Liver (tissue), 9 donors: ENCODE data around the gene TAF8. TPM values are rescaled to one million over a fixed set of nuclear protein-coding genes. Genes with fewer than 3 reads are reported as not detected.
A peak's percentile ranks its signal among the peaks of the same experiment; 100 is the strongest.

Experiments used
- DNase-seq: peaks from one replicate; pipeline ENCODE4 v3.0.0-alpha.2; 2017; ENCODE audit warnings: low spot score
- H3K27ac ChIP-seq, 2 donors: one replicate each; pipeline ENCODE4 v1.7.0; 2013; ENCODE audit warnings: inconsistent platforms in 2 of 2, low read length in 2 of 2, control low read depth in 1 of 2, low read depth in 1 of 2, mild to moderate bottlenecking in 1 of 2
- H3K27me3 ChIP-seq, 4 donors: one replicate each; pipeline versions ENCODE4 v1.6.1 to v1.7.0; 2013; ENCODE audit warnings: low read length in 3 of 4, inconsistent platforms in 1 of 4, mild to moderate bottlenecking in 1 of 4, moderate library complexity in 1 of 4; ENCODE audit not compliant: control insufficient read depth in 4 of 4, insufficient read depth in 4 of 4
- H3K36me3 ChIP-seq, 4 donors: one replicate each; pipeline versions ENCODE4 v1.6.1 to v1.7.0; 2013; ENCODE audit warnings: low read length in 3 of 4, mild to moderate bottlenecking in 3 of 4, low read depth in 1 of 4, moderate library complexity in 1 of 4; ENCODE audit not compliant: control insufficient read depth in 4 of 4, insufficient read depth in 3 of 4
- H3K4me1 ChIP-seq, 4 donors: one replicate each; pipeline versions ENCODE4 v1.6.1 to v1.7.0; 2013; ENCODE audit warnings: low read length in 3 of 4, mild to moderate bottlenecking in 3 of 4, moderate library complexity in 1 of 4; ENCODE audit not compliant: control insufficient read depth in 4 of 4, insufficient read depth in 4 of 4
- H3K4me3 ChIP-seq, 3 donors: one replicate each; pipeline versions ENCODE4 v1.6.1 to v1.7.0; 2013; ENCODE audit warnings: low read length in 3 of 3, control low read depth in 1 of 3, low read depth in 1 of 3, mild to moderate bottlenecking in 1 of 3
- H3K9ac ChIP-seq, 2 donors: one replicate each; pipeline ENCODE4 v1.7.0; 2013; ENCODE audit warnings: low read length in 2 of 2, mild to moderate bottlenecking in 2 of 2, moderate library complexity in 2 of 2, control low read depth in 1 of 2, low read depth in 1 of 2
- H3K9me3 ChIP-seq, 4 donors: one replicate each; pipeline versions ENCODE4 v1.6.1 to v1.7.0; 2013; ENCODE audit warnings: low read length in 3 of 4; ENCODE audit not compliant: control insufficient read depth in 4 of 4
- CTCF ChIP-seq: fragments of 150-350 bp; IDR thresholded peaks from 2 replicates; pipeline ENCODE4 v1.5.1; 2017; ENCODE audit warnings: improper control_type of control experiment, low read depth, low read length; ENCODE audit not compliant: missing input control
- EGR1 ChIP-seq, 2 donors: IDR thresholded peaks; 2 replicates each; pipeline ENCODE4 v1.6.1; 2016 to 2018; ENCODE audit warnings: antibody characterized with exemption in 2 of 2, low read depth in 2 of 2
- FOXA1 ChIP-seq: IDR thresholded peaks from 2 replicates; pipeline ENCODE4 v1.6.1; 2016; ENCODE audit warnings: antibody characterized with exemption
- FOXA2 ChIP-seq: IDR thresholded peaks from 2 replicates; pipeline ENCODE4 v1.6.1; 2016; ENCODE audit warnings: antibody characterized with exemption
- GABPA ChIP-seq, 2 donors: IDR thresholded peaks in 1 of 2; conservative IDR thresholded peaks in 1 of 2; 2 replicates each; pipeline ENCODE4 v1.6.1; 2016; ENCODE audit warnings: antibody characterized with exemption in 2 of 2, mild to moderate bottlenecking in 1 of 2, moderate library complexity in 1 of 2
- HNF4A ChIP-seq, 2 donors: conservative IDR thresholded peaks; 2 replicates each; pipeline ENCODE4 v1.6.1; 2016; ENCODE audit warnings: antibody characterized with exemption in 2 of 2, mild to moderate bottlenecking in 2 of 2
- HNF4G ChIP-seq: IDR thresholded peaks from 2 replicates; pipeline ENCODE4 v1.6.1; 2016; ENCODE audit warnings: antibody characterized with exemption
- JUND ChIP-seq, 2 donors: IDR thresholded peaks; 2 replicates each; pipeline ENCODE4 v1.6.1; 2016; ENCODE audit warnings: antibody characterized with exemption in 2 of 2
- MAX ChIP-seq: IDR thresholded peaks from 2 replicates; pipeline ENCODE4 v1.6.1; 2016; ENCODE audit warnings: antibody characterized with exemption
- NR2F2 ChIP-seq: IDR thresholded peaks from 2 replicates; pipeline ENCODE4 v1.6.1; 2016; ENCODE audit warnings: antibody characterized with exemption
- RAD21 ChIP-seq, 2 donors: IDR thresholded peaks; 2 replicates each; pipeline ENCODE4 v1.6.1; 2016; ENCODE audit warnings: antibody characterized with exemption in 2 of 2, mild to moderate bottlenecking in 2 of 2
- REST ChIP-seq: IDR thresholded peaks from 2 replicates; pipeline ENCODE4 v1.6.1; 2016; ENCODE audit warnings: antibody characterized with exemption, mild to moderate bottlenecking
- RXRA ChIP-seq, 2 donors: IDR thresholded peaks; 2 replicates each; pipeline ENCODE4 v1.6.1; 2017 to 2018; ENCODE audit warnings: antibody characterized with exemption in 2 of 2, mild to moderate bottlenecking in 1 of 2
- SP1 ChIP-seq: IDR thresholded peaks from 2 replicates; pipeline ENCODE4 v1.6.1; 2018; ENCODE audit warnings: antibody characterized with exemption, mild to moderate bottlenecking
- TAF1 ChIP-seq: conservative IDR thresholded peaks from 2 replicates; pipeline ENCODE4 v1.6.1; 2016; ENCODE audit warnings: antibody characterized with exemption, mild to moderate bottlenecking
- YY1 ChIP-seq: IDR thresholded peaks from 2 replicates; pipeline ENCODE4 v1.6.1; 2016; ENCODE audit warnings: antibody characterized with exemption, mild to moderate bottlenecking
- WGBS: extraction: QIAGEN DNeasy Blood & Tissue Kit; methylation state at CpG from one replicate; pipeline ENCODE4 v1.1.7; 2013; 5-methylcytosine and 5-hydroxymethylcytosine counted together
- polyA plus RNA-seq, 2 donors: library from polyadenylated mRNA; stranded (reverse) in 1 of 2; unstranded in 1 of 2; fragments of 200-250 nt in 1 of 2; fragments of >200 nt in 1 of 2; fragmentation: Nextera tagmentation in 1 of 2; extraction: Ambion mirVana in 1 of 2; gene quantifications; one replicate each; pipeline versions ENCODE4 v1.2.1 to v1.2.3, GENCODE V29; 2013 to 2015
- total RNA-seq, 2 donors: library from RNA; depleted of rRNA; stranded (reverse); fragments of >200 nt; gene quantifications; one replicate each; pipeline ENCODE4 v1.2.3, GENCODE V29; 2014
- TF ChIP-seq, protein P1 (sequence below): IDR thresholded peaks from 2 replicates; pipeline ENCODE4 v1.6.1; 2016; ENCODE audit warnings: antibody characterized with exemption
- TF ChIP-seq, protein P2 (sequence below): IDR thresholded peaks from 2 replicates; pipeline ENCODE4 v1.6.1; 2016; ENCODE audit warnings: antibody characterized with exemption
- donor health status: healthy.
- donor health status: healthy.
- donor health status: healthy.
- donor health status: healthy.
- donor health status: healthy.

Gene TAF8
- total and polyA plus RNA-seq, 4 donors, result 3.9 to 11.3 (median 7.4) TPM

DNA sequence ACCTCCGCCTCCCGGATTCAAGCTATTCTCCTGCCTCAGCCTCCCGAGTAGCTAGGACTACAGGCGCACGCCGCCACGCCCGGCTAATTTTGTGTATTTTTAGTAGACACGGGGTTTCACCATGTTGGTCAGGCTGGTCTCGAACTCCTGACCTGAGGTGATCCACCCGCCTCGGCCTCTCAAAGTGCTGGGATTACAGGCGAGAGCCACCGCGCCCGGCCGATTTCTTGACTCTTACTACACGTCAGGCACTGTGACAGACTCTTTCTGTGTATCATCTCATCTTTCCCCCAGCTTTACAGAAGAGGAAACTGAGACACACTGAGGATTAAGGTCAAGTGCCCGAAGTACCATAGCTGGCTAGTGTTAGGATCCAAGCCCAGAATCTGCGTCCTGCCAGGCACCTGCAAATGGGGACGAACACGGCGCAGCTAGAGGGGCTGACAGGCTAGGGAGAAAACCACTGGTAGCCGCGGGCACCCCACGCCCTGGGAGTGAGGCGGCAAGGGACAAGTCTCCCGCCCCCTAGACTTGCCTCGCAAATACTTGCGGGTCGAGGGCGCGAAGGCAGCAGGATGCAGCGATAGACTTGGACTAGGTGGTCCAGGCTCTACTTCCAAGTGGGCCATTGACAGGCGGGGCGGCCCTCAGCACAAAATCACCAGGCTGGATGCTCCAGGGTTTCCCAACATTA, 1.1 kb upstream of the TAF8 start:
- H3K9me3 ChIP-seq, result no peaks in the 10 kb centered on the region
- H3K27ac ChIP-seq, result peak overlapping the region; percentile 63 to 91
- peaks cover 0 to 6% (median 4%) of the 10 kb centered on the region in 4 donors for H3K36me3 ChIP-seq
- no peak for TF ChIP-seq HNF4A (conservative IDR thresholded peaks at IDR 0.05)
- peak; percentile 1 for TF ChIP-seq MAX
- H3K4me1 ChIP-seq, result peaks cover 1 to 50% (median 29%) of the 10 kb centered on the region in 4 donors
- 58% methylated on average over 36 of the region's 36 CpGs for WGBS
- DNase-seq, result no peak
- no peak overlapping the region for H3K9ac ChIP-seq
- peak overlapping the region; percentile 50 to 76 (median 70) for H3K4me3 ChIP-seq
- no peaks in the 10 kb centered on the region for H3K27me3 ChIP-seq

GRCh38 chr6:42049948-42050296, 402 bp upstream of the TAF8 start:
- WGBS, result 43% methylated on average over 20 of the region's 20 CpGs
- Histone ChIP-seq H3K36me3 (peaks cover 0 to 9% (median 5%) of the 10 kb centered on the region in 4 donors), H3K27me3 (no peaks in the 10 kb centered on the region), H3K4me1 (peaks cover 1 to 47% (median 28%) of the 10 kb centered on the region in 4 donors), H3K27ac (peak overlapping the region; percentile 86 to 91), H3K4me3 (peak overlapping the region; percentile 40 to 98 (median 74)), H3K9ac (no peak overlapping the region), H3K9me3 (no peaks in the 10 kb centered on the region)
- TF ChIP-seq HNF4G (no peak), FOXA1 (no peak), HNF4A (conservative IDR thresholded peaks at IDR 0.05) (no peak), MAX (no peak), JUND (IDR thresholded peaks at IDR 0.05) (no peak), NR2F2 (no peak), REST (no peak), GABPA (IDR thresholded peaks at IDR 0.05 in 1 of 2, conservative IDR thresholded peaks at IDR 0.05 in 1 of 2) (no peak), CTCF (no peak), SP1 (no peak), RXRA (IDR thresholded peaks at IDR 0.05) (no peak), EGR1 (IDR thresholded peaks at IDR 0.05; ENCODE audit: low read depth in 2 of 2) (no peak), FOXA2 (no peak), RAD21 (IDR thresholded peaks at IDR 0.05) (no peak), TAF1 (no peak), YY1 (no peak)
- TF ChIP-seq, protein P1, sequence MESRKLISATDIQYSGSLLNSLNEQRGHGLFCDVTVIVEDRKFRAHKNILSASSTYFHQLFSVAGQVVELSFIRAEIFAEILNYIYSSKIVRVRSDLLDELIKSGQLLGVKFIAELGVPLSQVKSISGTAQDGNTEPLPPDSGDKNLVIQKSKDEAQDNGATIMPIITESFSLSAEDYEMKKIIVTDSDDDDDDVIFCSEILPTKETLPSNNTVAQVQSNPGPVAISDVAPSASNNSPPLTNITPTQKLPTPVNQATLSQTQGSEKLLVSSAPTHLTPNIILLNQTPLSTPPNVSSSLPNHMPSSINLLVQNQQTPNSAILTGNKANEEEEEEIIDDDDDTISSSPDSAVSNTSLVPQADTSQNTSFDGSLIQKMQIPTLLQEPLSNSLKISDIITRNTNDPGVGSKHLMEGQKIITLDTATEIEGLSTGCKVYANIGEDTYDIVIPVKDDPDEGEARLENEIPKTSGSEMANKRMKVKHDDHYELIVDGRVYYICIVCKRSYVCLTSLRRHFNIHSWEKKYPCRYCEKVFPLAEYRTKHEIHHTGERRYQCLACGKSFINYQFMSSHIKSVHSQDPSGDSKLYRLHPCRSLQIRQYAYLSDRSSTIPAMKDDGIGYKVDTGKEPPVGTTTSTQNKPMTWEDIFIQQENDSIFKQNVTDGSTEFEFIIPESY, result no peak
- TF ChIP-seq, protein P2, sequence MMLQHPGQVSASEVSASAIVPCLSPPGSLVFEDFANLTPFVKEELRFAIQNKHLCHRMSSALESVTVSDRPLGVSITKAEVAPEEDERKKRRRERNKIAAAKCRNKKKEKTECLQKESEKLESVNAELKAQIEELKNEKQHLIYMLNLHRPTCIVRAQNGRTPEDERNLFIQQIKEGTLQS, result no peak
- DNase-seq, result no peak
